GM23338 (cell line): Measurements from ENCODE around the gene IER3IP1. TPM values are rescaled to one million over a fixed set of nuclear protein-coding genes. Genes with fewer than 3 reads are reported as not detected.
"Not testable (repeated sequence)": the region's sequence is repeated elsewhere in the genome, so short reads cannot be mapped to it uniquely, and the experiment has no call there.

ENCODE experiments used
- ATAC-seq: fragments of 200-7000 bp; cut with Tn5 transposase; 3 replicates; pipeline ENCODE4 v1.9.1; 2020
- DNase-seq: peaks from one replicate; pipeline ENCODE4 v3.0.0-alpha.2; 2015; ENCODE audit warnings: low spot score
- H2AFZ ChIP-seq: fragments of 200-600 bp; sonication (generic); 2 replicates; pipeline ENCODE4 v1.8.0; 2016; ENCODE audit warnings: antibody characterized with exemption, mild to moderate bottlenecking, moderate library complexity
- H3F3A ChIP-seq: fragments of 200-600 bp; sonication (generic); replicated peaks from 2 replicates; pipeline ENCODE4 v1.8.0; 2017; ENCODE audit warnings: antibody characterized with exemption, mixed run types, low read depth
- H3K27ac ChIP-seq: fragments of 200-600 bp; sonication (generic); 2 replicates; pipeline ENCODE4 v1.6.1; 2016; ENCODE audit warnings: low read depth
- H3K27me3 ChIP-seq: fragments of 200-600 bp; sonication (generic); 2 replicates; pipeline ENCODE4 v1.8.0; 2016; ENCODE audit warnings: mild to moderate bottlenecking, mixed run types, moderate library complexity; ENCODE audit not compliant: insufficient read depth
- H3K36me3 ChIP-seq: fragments of 200-600 bp; sonication (generic); 2 replicates; pipeline ENCODE4 v1.8.0; 2016; ENCODE audit warnings: mild to moderate bottlenecking; ENCODE audit not compliant: insufficient read depth
- H3K4me1 ChIP-seq: fragments of 200-600 bp; sonication (generic); 2 replicates; pipeline ENCODE4 v1.8.0; 2016; ENCODE audit warnings: mild to moderate bottlenecking, moderate library complexity; ENCODE audit not compliant: insufficient read depth
- H3K4me2 ChIP-seq: fragments of 200-600 bp; sonication (generic); 2 replicates; pipeline ENCODE4 v1.7.1; 2017; ENCODE audit warnings: mixed run types
- H3K4me3 ChIP-seq: fragments of 200-600 bp; sonication (generic); 2 replicates; pipeline ENCODE4 v1.6.1; 2016; ENCODE audit warnings: mixed run types
- H3K79me2 ChIP-seq: fragments of 200-600 bp; sonication (generic); replicated peaks from 2 replicates; pipeline ENCODE4 v1.8.0; 2017; ENCODE audit warnings: mild to moderate bottlenecking; ENCODE audit not compliant: insufficient read depth
- H3K9me2 ChIP-seq: fragments of 200-600 bp; sonication (generic); 2 replicates; pipeline ENCODE4 v1.8.0; 2017; ENCODE audit not compliant: insufficient read depth
- H4K20me1 ChIP-seq: fragments of 200-600 bp; sonication (generic); replicated peaks from 2 replicates; pipeline ENCODE4 v1.8.0; 2017; ENCODE audit warnings: mild to moderate bottlenecking; ENCODE audit not compliant: insufficient read depth
- H3K27ac Mint-ChIP-seq: 2 replicates; pipeline ENCODE4 v1.8.0; 2020; ENCODE audit warnings: inconsistent platforms, mild to moderate bottlenecking, moderate library complexity, mixed read lengths
- H3K27me3 Mint-ChIP-seq: 3 replicates; pipeline ENCODE4 v1.8.0; 2022; ENCODE audit warnings: low read depth, mild to moderate bottlenecking, moderate library complexity, mixed read lengths, inconsistent platforms; ENCODE audit not compliant: insufficient read depth, poor library complexity
- H3K36me3 Mint-ChIP-seq: 3 replicates; pipeline ENCODE4 v1.8.0; 2021; ENCODE audit warnings: low read depth, mild to moderate bottlenecking, inconsistent platforms, moderate library complexity, mixed read lengths
- H3K4me1 Mint-ChIP-seq: 3 replicates; pipeline ENCODE4 v1.8.0; 2020; ENCODE audit warnings: mild to moderate bottlenecking, inconsistent platforms, mixed read lengths
- H3K4me3 Mint-ChIP-seq: 3 replicates; pipeline ENCODE4 v1.8.0; 2021; ENCODE audit warnings: moderate library complexity, mild to moderate bottlenecking, inconsistent platforms, mixed read lengths
- H3K9me3 Mint-ChIP-seq: 3 replicates; pipeline ENCODE4 v1.8.0; 2020; ENCODE audit warnings: moderate library complexity, mild to moderate bottlenecking, inconsistent platforms, mixed read lengths
- CREB1 ChIP-seq: fragments of 250-450 bp; sonication (Bioruptor Pico); IDR thresholded peaks from 2 replicates; pipeline ENCODE4 v1.5.0; 2020; ENCODE audit warnings: low read depth, mild to moderate bottlenecking, moderate library complexity
- ETS1 ChIP-seq: IDR thresholded peaks from 2 replicates; pipeline ENCODE4 v1.6.1; 2016; ENCODE audit warnings: antibody characterized with exemption
- EZH2 ChIP-seq: fragments of 200-600 bp; sonication (generic); IDR thresholded peaks from one replicate; pipeline ENCODE4 v1.8.0; 2017; ENCODE audit warnings: antibody characterized with exemption, mild to moderate bottlenecking, low read depth; ENCODE audit not compliant: unreplicated experiment
- EZH2phosphoT487 ChIP-seq: fragments of 200-600 bp; sonication (generic); IDR thresholded peaks from one replicate; pipeline ENCODE4 v1.8.1; 2018; ENCODE audit warnings: antibody characterized with exemption; ENCODE audit not compliant: unreplicated experiment
- JUNB ChIP-seq: IDR thresholded peaks from one replicate; pipeline ENCODE4 v1.6.1; 2016; ENCODE audit warnings: antibody characterized with exemption; ENCODE audit not compliant: unreplicated experiment
- NANOG ChIP-seq: IDR thresholded peaks from 2 replicates; pipeline ENCODE4 v1.6.1; 2016; ENCODE audit warnings: antibody characterized with exemption, borderline replicate concordance
- POLR2AphosphoS5 ChIP-seq: IDR thresholded peaks from 2 replicates; pipeline ENCODE4 v1.6.1; 2016; ENCODE audit warnings: antibody characterized with exemption, low read depth
- REST ChIP-seq: IDR thresholded peaks from one replicate; pipeline ENCODE4 v1.6.1; 2018; ENCODE audit warnings: antibody characterized with exemption; ENCODE audit not compliant: unreplicated experiment
- STAT1 ChIP-seq: IDR thresholded peaks from one replicate; pipeline ENCODE4 v1.6.1; 2016; ENCODE audit warnings: antibody characterized with exemption; ENCODE audit not compliant: unreplicated experiment
- ZNF331 ChIP-seq: fragments of 250-450 bp; sonication (Bioruptor Pico); IDR thresholded peaks from 2 replicates; pipeline ENCODE4 v1.5.0; 2020; ENCODE audit warnings: low read depth, mild to moderate bottlenecking, moderate library complexity
- polyA plus RNA-seq: library from polyadenylated mRNA; unstranded; fragments of >200 nt; fragmentation: Nextera tagmentation; extraction: Ambion mirVana; gene quantifications from 2 replicates; pipeline ENCODE4 v1.2.1, GENCODE V29; 2016
- total RNA-seq: library from RNA; depleted of rRNA; stranded (reverse); fragments of >200 nt; shearing (Covaris generic); gene quantifications from 2 replicates; pipeline ENCODE4 v1.2.3, GENCODE V29; 2014
- TF ChIP-seq, protein P1 (sequence below), 2 experiments: fragments of 200-600 bp in 1 of 2; sonication (generic) in 1 of 2; conservative IDR thresholded peaks; 2 replicates each; pipeline versions ENCODE4 v1.5.1 to v1.6.1; 2016 to 2017; ENCODE audit warnings: antibody characterized with exemption in 2 of 2, low read depth in 2 of 2, mild to moderate bottlenecking in 2 of 2, moderate library complexity in 1 of 2

The IER3IP1 gene
- total and polyA plus RNA-seq, 2 experiments from 2014 or later, result 12.2 to 24.0 TPM

- ATAC-seq (no peak), DNase-seq (peak; percentile 67)
- no peak overlapping the region; the same call in 1 of the 2 replicates for H3K27ac Mint-ChIP-seq
- peaks cover 4% of the 10 kb centered on the region; the same call in 1 of the 3 replicates for H3K36me3 Mint-ChIP-seq
- Histone ChIP-seq H3K36me3 (peaks cover 2% of the 10 kb centered on the region; the same call in 1 of the 2 replicates), H4K20me1 (peaks cover 11% of the 10 kb centered on the region), H3K27ac (peak overlapping the region; percentile 34; the same call in 1 of the 2 replicates), H3F3A (no peaks in the 10 kb centered on the region), H3K4me2 (0 out of 2 replicates have a peak overlapping the region, but pooled peaks have one; percentile 0), H3K4me3 (no peak overlapping the region), H3K79me2 (peaks cover 74% of the 10 kb centered on the region), H3K27me3 (no peaks in the 10 kb centered on the region), H2AFZ (no peak overlapping the region), H3K4me1 (peaks cover 11% of the 10 kb centered on the region), H3K9me2 (no peaks in the 10 kb centered on the region)
- no peaks in the 10 kb centered on the region for H3K9me3 Mint-ChIP-seq
- H3K4me3 Mint-ChIP-seq, result no peak overlapping the region
- H3K27me3 Mint-ChIP-seq, result no peaks in the 10 kb centered on the region
- TF ChIP-seq EZH2, result no peak
- TF ChIP-seq NANOG, result no peak
- H3K4me1 Mint-ChIP-seq, result peaks cover 10% of the 10 kb centered on the region
These were observed 15.9 kb downstream of the IER3IP1 start for GRCh38 chr18:47160256-47160655.

DNA sequence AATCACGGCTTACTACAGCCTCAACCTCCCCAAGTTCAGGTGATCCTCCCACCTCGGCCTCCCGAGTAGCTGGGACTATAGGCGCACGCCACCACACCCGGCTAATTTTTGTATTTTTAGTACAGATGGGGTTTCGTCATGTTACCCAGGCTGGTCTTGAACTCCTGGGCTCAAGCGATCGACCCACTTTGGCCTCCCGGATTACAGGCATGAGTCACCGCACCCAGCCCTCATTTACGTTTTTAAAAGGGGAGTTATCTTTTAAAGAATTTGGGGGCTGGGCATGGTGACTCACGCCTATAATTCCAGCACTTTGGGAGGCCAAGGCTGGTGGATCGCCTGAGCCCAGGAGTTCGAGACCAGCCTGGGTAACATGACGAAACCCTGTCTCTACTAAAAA is 17.8 kb downstream of the IER3IP1 start:
- H3K9me2 ChIP-seq, H3K27me3 ChIP-seq, H2AFZ ChIP-seq, H3K36me3 Mint-ChIP-seq, H3K36me3 ChIP-seq, H3K9me3 Mint-ChIP-seq, ATAC-seq, H3K4me3 ChIP-seq, H3K27me3 Mint-ChIP-seq, H3K4me2 ChIP-seq, H3K27ac ChIP-seq, H3K4me3 Mint-ChIP-seq, H3K27ac Mint-ChIP-seq, H3F3A ChIP-seq: not testable (repeated sequence)
- Histone ChIP-seq H3K79me2 (peaks cover 59% of the 10 kb centered on the region), H4K20me1 (peaks cover 11% of the 10 kb centered on the region; the same call in 1 of the 2 replicates), H3K4me1 (peaks cover 11% of the 10 kb centered on the region)
- peaks cover 10% of the 10 kb centered on the region for H3K4me1 Mint-ChIP-seq
- peak; percentile 34 for DNase-seq

GRCh38 chr18:47151439-47151838 is 24.7 kb downstream of the IER3IP1 start:
- Histone ChIP-seq H2AFZ (peak overlapping the region; percentile 97), H3F3A (peaks cover 6% of the 10 kb centered on the region; the same call in 1 of the 2 replicates), H3K9me2 (no peaks in the 10 kb centered on the region), H3K4me1 (peaks cover 7% of the 10 kb centered on the region), H4K20me1 (0 out of 2 replicates have a peak, but pooled peaks cover 1% of the 10 kb centered on the region), H3K4me2 (peak overlapping the region; percentile 92), H3K27me3 (no peaks in the 10 kb centered on the region), H3K4me3 (peak overlapping the region; percentile 77), H3K79me2 (peaks cover 33% of the 10 kb centered on the region), H3K36me3 (peaks cover 7% of the 10 kb centered on the region; the same call in 1 of the 2 replicates), H3K27ac (no peak overlapping the region)
- Mint-ChIP-seq H3K4me3 (peak overlapping the region; percentile 93), H3K9me3 (peaks cover 2% of the 10 kb centered on the region; the same call in 1 of the 3 replicates), H3K4me1 (peaks cover 20% of the 10 kb centered on the region), H3K27ac (no peak overlapping the region), H3K27me3 (peaks cover 8% of the 10 kb centered on the region), H3K36me3 (peaks cover 8% of the 10 kb centered on the region; the same call in 1 of the 3 replicates)
- no peak for DNase-seq
- no peak for ATAC-seq
- TF ChIP-seq STAT1 (no peak), ZNF331 (CRISPR knock-in tag) (no peak), POLR2AphosphoS5 (no peak), EZH2phosphoT487 (no peak), ETS1 (no peak), JUNB (no peak), REST (no peak), CREB1 (CRISPR knock-in tag) (no peak)
- TF ChIP-seq, protein P1, sequence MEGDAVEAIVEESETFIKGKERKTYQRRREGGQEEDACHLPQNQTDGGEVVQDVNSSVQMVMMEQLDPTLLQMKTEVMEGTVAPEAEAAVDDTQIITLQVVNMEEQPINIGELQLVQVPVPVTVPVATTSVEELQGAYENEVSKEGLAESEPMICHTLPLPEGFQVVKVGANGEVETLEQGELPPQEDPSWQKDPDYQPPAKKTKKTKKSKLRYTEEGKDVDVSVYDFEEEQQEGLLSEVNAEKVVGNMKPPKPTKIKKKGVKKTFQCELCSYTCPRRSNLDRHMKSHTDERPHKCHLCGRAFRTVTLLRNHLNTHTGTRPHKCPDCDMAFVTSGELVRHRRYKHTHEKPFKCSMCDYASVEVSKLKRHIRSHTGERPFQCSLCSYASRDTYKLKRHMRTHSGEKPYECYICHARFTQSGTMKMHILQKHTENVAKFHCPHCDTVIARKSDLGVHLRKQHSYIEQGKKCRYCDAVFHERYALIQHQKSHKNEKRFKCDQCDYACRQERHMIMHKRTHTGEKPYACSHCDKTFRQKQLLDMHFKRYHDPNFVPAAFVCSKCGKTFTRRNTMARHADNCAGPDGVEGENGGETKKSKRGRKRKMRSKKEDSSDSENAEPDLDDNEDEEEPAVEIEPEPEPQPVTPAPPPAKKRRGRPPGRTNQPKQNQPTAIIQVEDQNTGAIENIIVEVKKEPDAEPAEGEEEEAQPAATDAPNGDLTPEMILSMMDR (conservative IDR thresholded peaks at IDR 0.05; ENCODE audit: low read depth in 2 of 2), result no peak
